GM21723 (cell line): Measurements from ENCODE around the gene DYNC1LI1.

Experiments used
- ATAC-seq: cut with Tn5 transposase; IDR thresholded peaks from one replicate; pipeline ENCODE4 v1.9.1; 2021; ENCODE audit warnings: mild to moderate bottlenecking, moderate library complexity; ENCODE audit not compliant: unreplicated experiment

DYNC1LI1 gene

DNA sequence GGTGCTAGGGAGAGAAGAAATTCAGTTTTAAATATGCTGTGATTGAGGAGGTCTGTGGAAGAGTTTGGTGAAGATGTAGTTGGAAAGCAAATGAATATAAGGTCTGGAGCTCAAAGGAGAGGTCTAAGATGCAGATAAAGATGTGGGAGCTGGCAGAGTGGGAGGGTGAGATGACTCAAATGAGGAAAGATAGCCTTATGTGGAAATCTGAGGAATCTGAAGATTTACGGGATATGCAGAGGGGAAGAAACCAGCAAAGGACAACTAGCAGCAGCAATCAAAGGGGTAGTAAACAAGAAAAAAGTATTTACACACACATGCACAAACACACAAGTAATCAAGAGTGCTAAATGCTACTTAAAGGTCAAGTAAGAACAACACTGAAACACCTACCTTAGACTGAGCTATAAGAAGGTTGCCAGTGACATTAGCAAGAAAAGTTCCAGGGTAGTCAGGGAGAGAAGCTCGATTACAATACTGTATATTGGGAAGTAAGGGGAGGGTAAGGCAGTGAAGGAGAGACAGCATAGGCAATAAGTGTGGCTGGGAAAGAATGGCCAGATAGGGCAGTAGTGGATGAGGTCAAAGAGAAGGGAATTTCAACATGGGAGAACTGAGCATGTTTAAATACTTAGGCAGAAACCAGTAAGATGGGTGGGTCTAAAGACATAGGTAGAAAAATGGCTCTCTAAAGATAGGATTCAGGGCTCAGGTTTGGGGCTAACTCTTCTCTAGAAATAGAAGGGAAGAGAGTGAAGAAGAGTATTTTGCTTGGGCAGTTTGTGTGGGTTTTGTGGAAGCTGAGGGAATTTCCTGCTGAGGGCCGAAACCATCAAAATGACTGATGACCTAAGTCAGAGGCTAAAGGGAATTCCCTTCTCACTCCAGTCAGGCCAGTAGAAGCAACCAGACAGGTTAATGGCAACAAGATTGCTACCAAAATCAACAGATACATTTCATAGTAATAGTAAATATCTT, 76.9 kb downstream of the DYNC1LI1 start:
- ATAC-seq: peak; percentile 76

DNA sequence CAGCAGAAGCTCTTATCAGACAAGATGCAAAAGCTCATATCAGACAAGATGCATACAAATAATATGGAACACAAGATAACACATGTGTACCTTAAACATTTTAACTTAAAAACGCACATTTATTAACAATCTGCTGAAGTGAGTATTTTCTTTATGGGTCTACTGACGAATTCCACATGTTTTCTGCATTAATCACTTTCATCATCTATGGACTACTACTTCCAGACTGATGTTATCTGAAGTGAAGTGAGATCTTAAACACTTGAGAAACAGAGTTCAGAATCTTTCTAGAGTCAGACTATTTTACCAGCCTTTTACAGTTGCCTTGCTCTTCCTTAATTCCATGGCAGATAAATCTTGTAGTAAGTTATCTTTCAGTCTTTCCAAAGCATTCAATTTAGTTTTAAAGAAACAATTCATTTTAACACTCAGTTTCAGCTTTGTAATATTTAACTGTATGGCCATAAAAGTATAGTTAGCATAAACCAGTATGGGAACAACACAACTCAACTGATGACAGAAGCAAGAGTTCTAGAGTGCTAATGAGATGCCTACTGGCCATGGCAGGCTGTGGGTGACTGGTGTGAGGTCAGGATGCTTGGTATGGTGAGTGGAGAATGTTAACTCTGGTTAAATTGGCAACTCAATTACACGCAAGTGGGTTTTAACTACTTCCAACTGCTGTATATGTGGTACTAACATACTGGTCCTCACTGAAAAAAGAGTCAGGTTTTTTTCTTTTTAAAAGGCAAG, 77.8 kb downstream of the DYNC1LI1 start:
- ATAC-seq: no peak

DNA sequence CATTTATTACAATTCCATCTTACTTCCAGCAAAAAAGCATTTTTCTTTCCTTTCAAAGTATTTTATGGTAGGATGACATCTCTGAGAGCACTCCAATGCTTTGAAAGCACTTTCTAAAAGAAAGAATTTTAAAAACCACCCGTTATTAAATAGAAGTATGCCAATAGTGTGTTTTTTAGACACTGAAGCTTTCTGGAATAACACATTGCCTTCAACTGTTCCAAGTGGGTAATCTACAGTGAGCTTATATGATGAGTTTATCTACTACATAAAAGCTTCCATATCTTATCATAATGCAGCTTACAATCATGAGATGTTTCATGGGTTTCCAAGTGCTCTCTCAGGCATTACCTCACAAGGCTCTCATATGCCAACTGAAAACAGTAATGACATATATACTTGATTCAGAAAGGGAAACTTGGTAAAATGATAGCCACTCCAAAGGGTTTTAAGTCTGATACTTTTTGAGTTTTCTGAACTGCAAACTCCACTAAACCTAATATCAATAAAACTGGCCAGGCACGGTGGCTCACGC, 82.1 kb downstream of the DYNC1LI1 start:
- ATAC-seq: no peak

- no peak for ATAC-seq
Measured at GRCh38 chr3:32487781-32488473, 82.7 kb downstream of the DYNC1LI1 start.

DNA sequence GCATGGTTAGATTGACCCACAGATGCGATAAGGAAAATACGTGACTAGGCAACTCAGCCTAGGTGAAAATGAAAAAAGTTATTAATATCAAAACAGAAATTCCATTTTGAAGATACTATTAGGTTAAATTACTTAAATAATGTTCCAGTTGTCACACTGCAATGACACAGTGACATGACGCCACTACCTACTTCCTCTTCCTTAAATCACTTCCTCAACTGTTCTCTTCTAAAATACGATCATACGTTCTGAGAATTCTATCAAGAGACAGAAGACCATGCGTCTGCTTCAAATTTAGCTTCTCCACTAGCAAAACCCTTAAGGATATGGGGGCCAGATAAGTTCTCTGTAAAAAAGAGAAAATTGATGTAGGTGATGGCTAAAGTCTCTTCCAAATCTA, 86.2 kb downstream of the DYNC1LI1 start:
- peak; percentile 55 for ATAC-seq

- ATAC-seq: no peak
Measured at GRCh38 chr3:32483772-32484171, 86.9 kb downstream of the DYNC1LI1 start.

- no peak for ATAC-seq
Measured at GRCh38 chr3:32482693-32483092, 88.0 kb downstream of the DYNC1LI1 start.

GRCh38 chr3:32481791-32482631, 88.6 kb downstream of the DYNC1LI1 start:
- no peak for ATAC-seq

DNA sequence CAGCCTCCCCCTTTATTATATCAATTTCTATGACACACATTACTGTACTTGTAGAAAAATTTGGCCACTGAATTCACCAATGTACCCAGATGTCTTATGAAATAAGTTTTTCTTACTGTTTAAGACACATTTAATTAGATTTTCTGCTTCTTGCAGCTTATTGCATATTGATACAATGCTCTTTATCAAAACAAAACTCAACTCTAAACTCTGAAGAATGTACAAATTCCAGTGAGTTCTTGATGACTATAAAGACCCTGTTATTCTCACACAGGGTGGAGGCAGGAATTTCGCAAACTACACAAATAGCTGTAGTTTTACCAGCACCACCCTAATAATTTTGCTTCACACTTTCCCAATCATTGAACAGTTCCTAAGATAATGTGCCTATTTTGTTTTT, 90.1 kb downstream of the DYNC1LI1 start:
- ATAC-seq: no peak
